CD4-positive, alpha-beta T cell treated with Interleukin-2 at 100 ng/mL for 4 hours (primary cell): ENCODE measurements around the gene PAIP2.
A peak's percentile ranks its signal among the peaks of the same experiment; 100 is the strongest.
"Not testable (repeated sequence)": the region's sequence is repeated elsewhere in the genome, so short reads cannot be mapped to it uniquely, and the experiment has no call there.

ENCODE experiments used
- DNase-seq: peaks from one replicate; pipeline ENCODE4 v3.0.0-alpha.2; 2020; ENCODE audit warnings: low spot score

Gene PAIP2

DNA sequence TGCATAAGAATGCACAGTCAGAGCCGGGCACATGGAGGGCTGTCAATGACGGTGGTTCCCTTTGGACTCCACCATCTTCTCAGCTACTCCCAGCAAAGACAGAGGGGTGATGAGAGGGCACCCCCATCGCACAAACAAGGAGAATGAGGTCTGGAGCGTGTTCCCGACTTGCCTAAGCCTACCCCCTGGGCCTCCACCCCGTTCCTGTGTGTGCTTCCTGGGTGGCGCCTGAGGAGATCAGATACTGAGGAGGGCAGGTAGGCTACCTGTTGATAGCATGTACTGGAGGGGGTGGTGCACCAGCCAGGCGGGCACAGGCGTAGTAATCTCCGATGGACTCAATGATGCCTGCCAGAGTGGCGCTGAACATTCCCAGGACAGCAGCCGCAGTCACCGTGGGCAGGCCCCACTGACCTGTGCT lies 37.3 kb downstream of the PAIP2 start:
- no peak for DNase-seq

DNA sequence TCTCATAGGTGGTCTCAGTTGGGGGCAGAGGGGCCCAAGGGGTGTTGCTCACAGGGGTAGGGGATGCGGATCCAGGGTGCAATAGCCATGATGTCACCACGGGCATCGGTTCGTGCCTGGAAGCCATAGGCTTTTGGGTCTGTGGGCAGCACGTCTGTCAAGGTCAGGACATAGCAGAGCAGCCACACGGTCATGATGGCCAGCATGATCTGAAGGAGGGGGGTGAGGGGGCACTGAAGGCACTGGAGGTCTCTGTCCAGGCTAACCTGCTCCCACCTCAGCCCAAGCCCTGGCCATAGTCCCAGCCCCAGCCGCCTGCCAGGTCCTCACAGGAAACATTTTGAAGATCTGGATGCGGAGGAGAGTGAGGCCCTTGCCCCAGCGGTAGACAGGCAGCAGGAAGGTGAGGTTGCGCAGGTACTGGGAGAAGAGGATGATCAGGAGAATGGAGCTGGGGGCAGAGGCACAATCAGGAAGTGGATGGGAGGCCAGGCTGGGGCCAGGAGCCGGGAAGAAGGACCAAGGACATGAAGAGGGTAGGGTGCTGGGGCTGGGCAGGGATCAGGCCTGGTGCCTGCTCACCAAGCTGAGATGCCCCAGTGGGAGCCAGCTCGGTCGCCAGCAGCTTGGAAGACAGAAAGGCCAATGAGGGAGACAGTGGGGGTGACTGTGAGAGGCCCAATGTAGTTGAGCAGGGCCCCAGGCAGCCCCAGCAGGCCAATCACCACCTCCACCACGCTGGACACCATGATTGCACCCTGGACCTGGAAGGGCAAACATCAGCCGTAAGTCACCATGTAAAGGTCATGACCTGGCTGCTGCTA lies 38.2 kb downstream of the PAIP2 start:
- no peak for DNase-seq

- no peak for DNase-seq
These were observed 40.4 kb downstream of the PAIP2 start for GRCh38 chr5:139381837-139382761.

DNA sequence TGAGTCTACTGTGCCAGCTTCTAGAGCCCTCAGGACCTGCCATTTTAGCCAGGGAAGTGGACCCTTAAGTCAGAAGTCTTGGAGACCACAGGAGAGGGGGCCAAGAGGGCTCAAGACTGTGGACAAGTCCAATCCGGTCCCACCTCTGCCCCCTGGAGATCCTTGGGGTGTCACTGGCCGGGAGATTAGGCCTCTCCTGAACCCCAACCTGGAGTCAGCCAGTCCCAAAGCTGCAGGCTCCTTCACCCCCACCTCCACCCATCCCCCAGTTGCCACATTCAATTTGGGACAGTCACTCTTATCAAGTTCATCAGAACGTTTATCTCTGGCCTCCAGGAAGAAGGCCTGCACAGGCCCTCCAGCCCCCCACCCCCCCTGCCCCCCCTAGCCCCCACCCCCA lies 41.2 kb downstream of the PAIP2 start:
- DNase-seq, result no peak

DNA sequence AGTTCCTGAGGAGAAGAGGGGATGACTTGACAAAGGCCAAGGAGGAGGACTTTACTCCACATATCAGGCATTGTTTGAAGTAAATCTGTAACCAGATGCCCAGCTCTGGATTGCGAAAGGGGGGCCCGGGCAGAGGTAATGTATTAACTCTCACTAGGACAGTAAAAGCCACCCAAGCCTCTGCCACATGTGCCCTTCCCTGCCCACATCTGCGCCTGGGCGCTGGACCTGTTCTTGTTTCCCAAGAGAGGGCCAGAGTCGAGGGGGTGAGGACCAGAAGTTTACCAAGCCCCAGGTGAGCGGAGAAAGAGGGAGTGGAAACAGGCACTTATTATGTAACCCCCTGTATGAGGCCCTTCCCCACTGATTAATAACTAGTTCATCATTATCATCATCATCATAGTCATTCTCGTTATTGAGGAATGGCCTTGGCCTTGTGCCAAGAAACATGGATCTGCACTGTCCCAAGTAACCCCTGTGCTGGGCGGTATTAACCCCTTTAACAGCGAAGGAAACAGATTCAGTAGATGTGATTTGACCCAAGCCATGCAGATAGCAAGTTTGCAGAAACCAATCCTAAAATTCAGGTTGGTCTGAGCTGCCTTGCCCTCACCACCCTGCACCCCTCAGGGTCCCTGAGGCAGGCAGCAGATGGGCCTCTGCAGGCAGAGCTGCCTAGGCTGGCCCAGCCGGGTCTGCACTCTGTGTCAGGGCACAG lies 41.8 kb downstream of the PAIP2 start, which contains the start of gene SLC23A1:
SLC23A1 (minus strand) TSS at position 23 of the 718 bp plus-strand sequence. CDS start 44 bp downstream, outside the sequence.
- no peak for DNase-seq

- DNase-seq, result no peak
These were observed 42.4 kb downstream of the PAIP2 start for GRCh38 chr5:139383993-139384590.

DNA sequence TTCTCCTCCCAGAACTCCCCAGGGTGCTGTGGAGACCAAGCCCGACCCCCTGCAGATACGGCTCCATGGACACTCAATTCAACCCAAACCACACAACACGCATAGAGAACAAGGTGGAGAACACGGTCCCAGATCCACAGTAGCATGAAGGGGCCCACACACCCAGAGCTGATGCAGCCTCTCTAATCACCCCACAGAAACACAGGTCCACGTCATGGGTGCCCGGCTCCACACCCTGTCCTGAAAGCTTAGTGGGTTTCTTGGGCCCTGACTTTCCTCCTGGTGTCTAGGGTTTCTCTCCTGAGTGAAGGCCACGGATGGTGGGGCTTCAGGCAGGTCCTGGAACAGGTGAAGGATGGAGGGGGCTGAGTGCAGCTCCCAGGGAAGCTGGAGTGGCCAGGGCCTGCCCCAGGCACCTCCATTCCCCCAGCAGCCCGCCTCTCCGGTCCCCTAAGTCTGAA lies 43.0 kb downstream of the PAIP2 start:
- DNase-seq, result no peak

GRCh38 chr5:139385061-139386049 lies 43.7 kb downstream of the PAIP2 start:
- peak; percentile 41 for DNase-seq

- DNase-seq, result no peak
These were observed 44.4 kb downstream of the PAIP2 start for GRCh38 chr5:139386050-139386438.

DNA sequence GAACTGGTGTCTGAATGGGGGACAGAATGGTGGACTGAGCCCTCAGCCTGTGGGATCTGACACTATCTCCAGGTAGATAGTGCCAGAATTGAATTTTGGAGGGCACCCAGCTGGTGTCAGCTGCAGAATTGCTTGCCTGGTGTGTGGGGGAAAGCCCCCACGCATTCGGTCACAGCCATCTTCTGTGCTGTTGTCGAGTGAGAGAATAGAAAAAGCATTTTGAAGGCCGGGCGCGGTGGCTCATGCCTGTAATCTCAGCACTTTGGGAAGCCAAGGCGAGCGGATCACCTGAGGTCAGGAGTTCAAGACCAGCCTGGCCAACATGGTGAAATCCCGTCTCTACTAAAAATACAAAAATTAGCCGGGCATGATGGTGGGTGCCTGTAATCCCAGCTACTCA lies 45.3 kb downstream of the PAIP2 start:
- not testable (repeated sequence) for DNase-seq

- DNase-seq, result no peak
These were observed 46.0 kb downstream of the PAIP2 start for GRCh38 chr5:139387611-139388197.

DNA sequence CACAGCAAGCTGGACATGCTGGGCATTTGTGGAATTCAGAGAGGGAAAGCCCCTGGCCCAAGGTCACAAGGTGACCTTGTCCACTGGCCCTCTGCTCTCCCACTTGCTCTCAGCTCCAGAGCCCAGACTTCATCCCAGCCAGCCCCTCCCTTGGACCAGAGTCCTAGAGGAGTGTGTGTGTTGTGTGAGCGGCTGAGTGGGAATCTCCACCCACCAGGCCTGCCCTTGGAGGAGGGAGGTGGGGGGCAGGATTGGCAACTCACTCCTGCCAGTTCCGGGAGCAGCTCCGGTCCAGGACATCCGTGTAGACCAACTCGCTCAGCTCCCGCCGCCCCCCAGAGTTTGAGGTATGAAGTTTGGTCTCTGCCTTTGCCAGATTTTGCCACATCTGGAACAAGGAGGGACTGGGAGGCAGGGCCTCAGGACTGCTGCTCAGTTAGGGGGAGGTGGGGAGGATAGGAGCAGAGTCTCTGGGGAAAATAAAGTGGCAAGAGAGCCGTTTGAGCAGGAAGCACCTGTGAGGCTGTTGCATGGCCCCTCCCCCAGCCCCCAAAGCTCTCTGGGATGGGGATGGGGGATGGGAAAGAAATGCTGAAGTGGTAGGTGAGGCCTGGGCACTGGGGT lies 46.7 kb downstream of the PAIP2 start:
- no peak for DNase-seq

DNA sequence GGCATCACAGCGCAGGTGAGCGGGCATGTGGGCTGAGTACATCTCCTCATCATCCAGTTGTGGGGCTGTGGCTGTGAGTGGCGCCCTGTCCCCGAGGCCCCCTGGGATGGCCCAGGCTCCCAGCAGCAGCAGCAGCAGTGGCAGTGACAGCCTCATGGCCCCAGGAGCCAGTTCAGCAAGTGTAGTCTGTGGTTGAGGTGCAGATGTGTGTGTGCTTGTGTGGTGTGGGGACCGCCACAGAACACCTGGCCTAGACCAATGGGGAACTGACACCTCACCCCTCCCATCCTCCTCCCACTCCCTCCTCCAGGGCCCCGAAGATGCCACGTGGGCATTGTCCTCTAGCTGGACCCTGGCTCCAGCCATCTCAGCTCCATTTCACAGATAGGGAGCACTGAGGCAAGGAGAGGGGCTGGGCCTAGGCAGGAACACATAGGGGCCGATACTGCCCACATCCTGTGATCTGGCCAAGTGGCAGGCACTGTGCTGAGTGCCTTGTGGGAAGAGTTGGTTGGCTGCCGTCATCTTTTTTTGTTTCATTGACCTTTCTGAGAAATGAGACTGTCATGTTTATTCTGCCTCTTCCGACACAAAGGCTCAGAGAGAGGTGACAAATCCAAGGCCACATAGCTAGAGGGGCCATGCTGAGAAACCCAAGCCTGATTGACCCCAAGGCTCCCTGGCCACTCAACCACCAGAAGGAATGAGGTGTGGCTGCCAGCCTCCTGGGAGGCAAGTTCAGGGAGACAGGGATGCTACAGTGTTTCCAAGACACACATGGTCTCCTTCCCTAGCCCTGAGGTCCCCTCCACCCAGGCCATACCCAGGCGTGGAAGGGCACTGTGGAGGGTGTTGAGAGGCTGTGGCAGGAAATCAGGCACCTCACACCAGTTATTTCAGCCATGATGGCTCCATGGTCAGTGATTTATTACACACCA lies 48.3 kb downstream of the PAIP2 start, which contains the start of gene MZB1:
MZB1 (minus strand) TSS at position 213 of the 938 bp plus-strand sequence; CDS start at position 156, 57 bp downstream.
- peak; percentile 77 for DNase-seq

DNA sequence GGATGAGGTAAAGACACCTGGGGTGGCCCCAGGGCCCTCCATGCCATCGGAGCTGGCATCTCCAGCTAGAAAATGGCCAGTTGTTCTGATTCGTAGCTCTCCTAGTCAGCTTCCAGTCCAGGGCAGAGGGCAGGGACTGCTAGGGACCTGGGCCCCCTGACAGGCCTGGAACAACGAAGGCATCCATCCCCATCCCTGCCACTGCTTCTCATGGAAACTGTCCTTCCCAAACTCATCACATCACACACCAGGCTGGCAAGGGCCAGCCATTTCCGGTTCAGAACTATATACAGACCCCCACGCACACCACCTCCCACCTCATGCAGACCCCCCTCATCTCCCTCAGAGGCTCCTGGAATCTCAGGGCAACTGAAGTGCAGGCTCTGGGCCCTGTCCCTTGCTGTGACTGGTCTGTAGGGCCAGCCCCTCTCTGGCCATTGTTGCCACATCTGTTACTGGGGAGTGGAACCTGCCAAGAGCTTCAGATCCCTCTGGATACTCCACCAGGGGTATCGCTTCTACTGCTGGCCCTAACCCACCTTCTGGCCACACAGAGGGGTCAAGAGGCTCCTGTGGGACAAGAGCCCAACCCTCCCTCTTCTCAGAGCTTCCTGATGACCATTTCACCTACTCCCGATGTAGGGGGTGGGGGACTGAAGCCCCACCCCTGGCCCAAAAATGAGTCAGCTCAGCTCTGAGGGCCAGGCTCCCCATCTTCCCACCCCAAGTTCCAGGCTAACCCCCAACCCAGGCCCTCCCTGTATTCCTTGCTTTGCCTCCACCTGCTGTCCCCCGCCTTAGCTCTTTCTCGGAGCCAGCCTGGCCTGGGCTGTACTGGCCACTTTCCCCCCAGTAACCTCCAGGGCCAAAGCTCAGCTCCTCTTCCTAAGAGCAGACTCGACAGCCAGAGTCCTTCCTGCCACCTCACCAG lies 49.2 kb downstream of the PAIP2 start:
- no peak for DNase-seq

DNA sequence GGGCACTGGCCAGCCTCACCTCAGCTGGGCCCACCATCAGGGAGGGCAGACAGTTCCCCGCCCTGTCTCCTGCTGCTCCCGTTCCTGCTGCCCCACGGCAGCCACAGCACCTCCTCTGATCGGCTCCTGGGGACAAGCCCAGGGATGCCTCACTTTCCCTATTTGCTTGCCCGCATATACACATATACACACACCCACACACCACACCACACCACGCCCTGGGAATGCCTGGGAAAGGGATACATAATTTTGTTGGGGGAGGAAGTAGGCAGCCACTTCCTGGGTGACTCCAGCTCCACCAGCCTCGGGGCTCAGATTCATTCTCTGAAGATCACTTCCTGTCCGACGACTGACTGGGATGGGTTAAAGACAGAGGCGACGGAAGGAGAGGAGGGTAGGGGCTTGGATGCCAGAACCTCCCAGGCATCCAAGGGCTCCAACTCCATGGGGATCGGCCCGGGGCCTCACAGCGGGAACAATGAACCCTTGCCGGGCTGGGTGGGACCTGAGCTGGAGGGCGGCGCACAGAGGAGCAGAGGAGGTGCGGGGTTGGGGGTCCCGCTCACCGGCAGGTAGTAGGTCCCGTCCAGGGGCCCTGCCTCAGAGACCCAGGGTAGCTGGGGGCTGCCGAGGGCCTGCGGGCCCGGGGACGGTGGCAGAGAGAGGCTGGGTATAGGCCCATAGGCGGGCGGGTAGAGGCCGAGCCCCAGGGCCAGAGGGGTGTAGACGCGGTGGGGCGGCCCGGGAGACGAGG lies 50.1 kb downstream of the PAIP2 start:
- DNase-seq, result no peak

GRCh38 chr5:139392324-139392677 lies 50.6 kb downstream of the PAIP2 start:
- DNase-seq, result no peak
